NCI-H1694 treated with DMSO at 0.1 percent for 48 hours (cell line): Measurements from ENCODE around the gene TMPRSS7.

Experiments
- DNase-seq: peaks from one replicate; lab custom pipeline; 2025; lab: John Stamatoyannopoulos, UW

TMPRSS7 gene

DNA sequence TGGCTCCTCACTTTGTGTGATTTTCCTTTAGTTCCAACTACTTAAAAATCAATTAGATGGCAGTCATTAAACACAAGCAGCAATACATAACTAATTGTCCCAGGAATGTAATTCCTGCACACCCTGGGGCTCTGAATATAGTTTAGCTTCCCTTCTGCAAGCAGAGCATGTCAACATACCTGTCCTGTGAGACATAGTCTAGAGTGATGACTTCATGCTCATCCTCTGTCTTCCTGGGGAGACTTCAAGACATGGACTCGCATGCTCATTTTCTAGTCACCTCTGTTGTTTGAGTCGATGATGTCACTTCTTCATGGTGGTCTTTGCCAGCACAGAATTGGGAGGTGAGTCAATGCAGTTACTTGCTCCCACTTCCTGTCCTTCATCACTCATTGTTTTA is 67.4 kb downstream of the TMPRSS7 start:
- DNase-seq = no peak

DNA sequence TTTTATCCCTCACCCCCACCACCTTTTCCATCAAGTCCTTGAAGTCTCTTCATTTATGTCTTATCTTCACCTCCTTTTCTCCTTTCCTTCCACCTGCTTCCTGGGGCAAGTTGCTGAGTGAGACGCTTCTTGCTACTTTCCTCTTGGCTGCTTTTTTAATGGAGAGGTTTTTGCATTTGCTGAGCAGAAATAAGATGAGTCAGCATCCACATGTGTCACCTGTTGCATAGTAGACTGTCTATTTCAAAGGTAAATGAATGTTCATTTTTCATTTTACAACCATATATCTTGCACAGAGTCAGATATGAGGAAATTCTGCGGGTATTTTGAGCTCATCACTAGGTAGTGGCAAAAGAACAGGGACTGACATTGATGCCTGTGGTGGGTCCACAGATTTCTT is 70.2 kb downstream of the TMPRSS7 start:
- no peak for DNase-seq

DNA sequence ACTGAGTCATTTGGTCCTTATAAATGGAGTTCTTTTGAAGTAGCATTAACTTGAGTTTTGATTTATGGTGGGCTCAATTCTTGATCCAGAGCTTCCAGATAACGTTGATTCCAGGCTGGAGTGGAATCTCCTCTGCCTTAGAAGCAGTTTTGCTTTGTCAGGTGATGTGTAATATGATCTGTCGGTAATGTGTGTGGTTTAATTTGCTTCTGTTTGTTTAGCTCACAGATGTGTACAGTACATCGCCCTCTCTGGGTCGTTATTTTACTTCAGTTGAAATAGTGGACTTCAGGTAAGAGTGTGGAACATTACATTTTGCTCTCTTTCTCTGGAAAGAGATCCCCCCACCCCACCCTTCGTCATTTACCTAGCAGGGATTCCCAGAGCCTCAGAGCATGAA is 74.8 kb downstream of the TMPRSS7 start:
- DNase-seq = no peak

DNA sequence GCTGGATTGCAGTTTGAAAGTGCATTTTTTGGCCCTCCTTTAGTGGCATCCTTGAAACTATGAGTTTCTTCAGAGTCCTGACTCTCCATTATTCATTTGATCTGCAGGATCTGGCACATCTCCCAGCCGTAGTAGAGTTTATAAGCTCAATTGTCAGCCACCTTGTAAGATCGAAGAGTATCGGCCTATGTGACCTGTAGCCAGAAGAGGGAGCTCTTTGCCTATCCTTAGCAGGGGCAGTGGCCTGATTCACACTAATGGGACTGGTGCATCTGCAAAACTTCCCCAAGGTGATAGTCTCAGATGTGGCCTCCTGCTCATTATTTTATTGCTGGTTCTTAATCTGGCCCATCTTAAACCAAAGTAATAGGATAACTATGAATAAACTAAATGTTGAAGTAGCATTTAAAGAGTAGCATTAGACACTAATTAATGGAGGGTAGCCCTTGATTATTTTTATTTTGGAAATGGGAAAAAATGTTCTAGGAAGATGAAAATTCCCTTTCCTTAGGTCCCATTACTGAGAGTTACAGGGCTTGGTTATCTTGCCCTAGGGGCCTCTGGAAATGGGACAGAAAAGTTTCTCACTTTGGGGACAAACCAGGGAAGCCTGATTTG is 77.4 kb downstream of the TMPRSS7 start:
- peak; percentile 40 for DNase-seq

DNA sequence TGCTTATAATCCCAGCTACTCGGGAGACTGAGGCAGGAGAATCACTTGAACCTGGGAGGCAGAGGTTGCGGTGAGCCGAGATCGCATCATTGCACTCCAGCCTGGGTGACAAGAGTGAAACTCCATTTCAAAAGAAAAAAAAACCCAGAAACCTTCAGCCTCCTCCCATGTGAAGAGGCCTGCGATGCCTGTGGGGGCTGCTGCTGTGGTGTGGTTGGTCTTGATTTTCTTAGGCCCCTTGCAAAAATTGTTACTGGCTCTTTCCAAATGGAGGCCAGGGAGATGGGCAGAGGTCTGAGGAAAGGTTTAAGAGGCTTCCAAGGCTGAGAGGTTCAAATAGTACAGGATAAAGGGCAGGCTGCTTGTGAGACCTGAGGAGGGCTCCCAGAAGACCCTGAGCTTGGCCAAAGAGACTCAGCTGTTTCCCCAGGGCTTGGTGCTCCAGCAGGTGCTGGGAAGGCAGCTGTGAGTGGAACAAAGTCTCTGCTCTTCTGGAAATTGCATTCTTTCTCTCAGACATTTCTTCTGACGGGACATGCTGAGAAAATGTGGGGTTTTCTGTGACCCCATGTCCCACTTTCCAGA is 80.1 kb downstream of the TMPRSS7 start:
- no peak for DNase-seq

DNA sequence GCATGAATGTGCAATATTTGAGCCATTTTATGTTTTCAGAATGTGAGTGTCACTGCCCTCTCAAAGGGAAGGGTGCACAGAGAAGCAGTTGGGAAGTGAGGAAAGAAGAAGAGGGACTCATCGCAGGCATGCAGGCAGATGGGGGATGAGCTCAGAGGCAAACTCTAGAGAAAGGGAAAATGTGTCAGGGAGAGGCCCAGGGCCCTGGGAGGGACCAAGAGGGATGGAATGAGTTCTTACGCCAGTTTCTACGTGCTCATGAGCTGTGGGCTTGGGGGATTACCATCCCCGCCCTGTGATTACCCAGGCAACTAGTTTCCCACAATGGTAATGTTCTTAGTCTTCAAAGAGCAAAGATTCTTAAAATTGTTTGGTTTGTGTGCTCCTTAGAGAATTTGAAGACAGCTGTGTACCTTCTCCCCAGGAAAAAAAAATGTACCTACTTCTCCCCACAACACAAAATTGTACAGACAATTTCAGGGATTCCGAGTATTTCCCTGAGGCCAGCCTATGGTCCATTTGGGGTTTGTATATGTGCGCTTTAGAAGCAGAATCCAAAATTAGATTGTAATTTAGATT is 80.7 kb downstream of the TMPRSS7 start:
- DNase-seq = no peak

DNA sequence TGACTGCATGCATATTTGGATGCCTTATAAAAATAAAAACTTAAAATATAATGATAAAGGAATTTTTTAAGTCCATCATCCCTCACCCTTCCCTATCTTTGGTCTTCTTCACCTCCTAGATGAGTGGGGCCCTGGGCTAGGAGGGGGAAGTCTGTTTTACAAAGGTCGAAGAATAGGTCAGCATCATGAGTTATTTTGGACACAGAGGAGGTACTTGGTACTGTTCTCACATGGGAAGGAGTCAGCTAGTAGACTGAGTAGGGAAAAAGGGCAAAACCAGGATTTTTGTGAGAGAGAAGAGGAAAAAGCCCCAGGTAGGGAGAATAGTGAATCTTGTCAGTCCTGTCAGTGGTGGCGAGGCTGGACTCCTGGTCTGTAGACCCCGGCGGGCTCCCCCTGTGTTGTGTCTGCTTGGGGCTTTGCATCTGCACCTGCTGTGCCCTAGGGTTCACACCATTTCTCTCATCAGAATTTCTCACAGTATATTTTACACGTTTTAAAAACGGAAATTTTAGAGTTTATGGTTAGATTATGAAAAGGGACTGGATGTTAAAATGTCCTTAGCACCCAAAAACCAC is 81.4 kb downstream of the TMPRSS7 start:
- no peak for DNase-seq

DNA sequence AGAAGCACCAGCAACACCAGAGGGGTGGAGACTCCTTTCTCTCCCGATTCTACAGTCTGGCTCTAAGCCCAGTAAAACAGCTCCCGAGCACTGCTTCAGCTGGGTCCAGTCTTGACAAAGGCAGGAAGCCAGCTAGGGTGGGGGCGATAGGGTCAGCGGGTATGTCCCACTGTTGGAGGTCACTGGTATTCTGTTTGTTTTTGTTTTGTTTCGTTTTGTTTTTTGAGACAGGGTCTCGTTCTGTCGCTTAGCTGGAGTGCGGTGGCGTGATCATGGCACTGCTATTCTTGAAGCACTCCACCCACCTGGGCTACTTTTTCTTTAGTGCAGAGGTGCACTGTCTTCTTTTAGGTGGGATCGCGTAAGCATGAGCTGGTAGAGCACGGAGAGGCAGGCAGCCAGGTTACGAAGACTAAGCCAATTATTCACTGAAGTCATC is 82.2 kb downstream of the TMPRSS7 start:
- no peak for DNase-seq

DNA sequence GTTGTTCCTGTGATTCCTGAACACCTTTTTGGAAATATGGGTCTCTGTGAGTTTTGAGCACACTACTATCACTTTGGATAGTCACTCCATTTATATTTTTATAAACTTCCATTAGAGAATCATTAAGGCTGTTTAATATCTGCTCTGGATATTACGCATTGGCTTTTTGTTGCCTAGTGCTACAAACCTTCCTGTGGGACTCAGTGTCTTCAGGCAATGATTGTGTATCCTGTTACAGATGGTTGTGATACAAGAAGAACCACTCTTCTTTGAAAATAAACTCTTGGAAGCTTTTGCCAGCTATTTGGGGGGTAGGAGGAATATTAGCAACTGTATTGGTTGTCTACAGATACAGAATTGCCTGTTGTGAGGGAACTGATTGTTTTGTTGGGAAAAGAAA is 82.9 kb downstream of the TMPRSS7 start:
- DNase-seq = no peak

DNA sequence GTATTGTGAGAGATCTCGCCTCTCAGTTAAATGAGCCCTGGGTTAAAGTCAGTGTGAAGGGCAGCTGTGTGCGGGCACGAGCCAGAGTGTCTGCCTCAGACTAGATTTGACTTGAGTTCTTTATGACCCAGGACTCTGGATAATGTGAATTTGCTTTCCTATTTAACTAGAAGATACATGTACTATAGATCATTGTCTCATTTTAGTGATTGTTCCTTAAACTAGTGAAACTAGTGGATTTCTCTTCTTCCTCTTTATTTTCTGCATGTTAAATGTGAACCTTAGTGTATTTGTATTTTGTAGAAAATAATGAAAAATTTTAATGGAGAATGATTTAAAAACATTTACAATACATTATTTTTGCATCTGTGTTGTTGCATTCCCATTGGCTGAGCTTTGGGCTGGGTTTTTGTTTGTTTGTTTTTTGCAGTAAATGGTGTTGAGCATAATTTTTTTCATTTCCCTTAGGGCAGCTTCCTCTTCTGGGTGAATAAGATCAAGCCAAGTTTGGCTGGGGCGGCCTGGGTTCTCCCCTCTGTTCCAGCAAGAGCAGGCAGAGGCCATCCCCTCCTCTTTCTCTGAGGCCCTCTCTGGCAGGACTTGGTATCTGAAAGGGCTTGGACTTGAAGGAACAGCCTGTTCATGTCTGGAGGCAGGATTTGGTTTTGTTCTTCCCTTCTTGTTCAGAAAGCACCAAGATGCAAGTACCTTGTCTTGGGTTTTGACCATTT is 83.5 kb downstream of the TMPRSS7 start:
- DNase-seq = no peak

DNA sequence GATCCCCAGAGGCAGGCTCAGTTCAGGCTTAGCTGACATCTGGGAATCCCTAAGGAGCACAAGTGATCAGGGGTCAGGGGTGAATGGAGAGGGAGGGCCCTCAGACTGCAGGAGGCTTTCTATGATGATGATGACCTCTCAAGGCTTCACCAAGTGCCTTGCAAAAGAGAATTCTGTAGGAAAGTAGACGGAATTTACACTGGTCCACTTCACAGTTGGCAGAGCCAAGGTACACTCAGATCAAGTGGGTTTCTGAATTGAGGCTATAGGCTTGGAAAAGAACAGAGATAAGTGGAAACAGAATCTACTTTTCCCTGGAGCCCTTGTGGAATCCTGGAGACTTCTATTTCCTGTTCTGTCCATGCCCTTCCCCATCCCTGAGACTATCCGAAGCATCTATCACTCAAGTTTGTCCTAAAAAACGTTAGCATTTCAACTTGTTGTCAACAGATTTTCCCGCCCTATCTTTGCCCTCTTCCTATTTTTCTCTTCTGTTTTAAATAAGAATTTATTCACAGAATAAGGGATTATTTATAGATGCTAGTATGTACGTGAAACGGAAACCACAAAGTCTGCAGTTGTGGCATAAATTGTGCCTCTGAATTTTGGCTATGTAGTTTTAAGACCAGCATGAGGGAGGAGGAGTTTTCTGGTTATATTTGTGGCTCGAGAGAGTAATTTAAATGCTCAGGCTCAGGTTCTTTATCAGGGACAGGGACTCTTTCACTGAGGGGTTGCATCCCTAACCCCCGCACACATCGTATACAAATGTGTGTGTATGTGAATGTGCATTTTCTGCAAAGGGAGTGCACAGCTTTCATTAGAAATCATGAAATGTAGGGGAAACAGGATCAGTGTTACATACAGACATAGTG is 85.7 kb downstream of the TMPRSS7 start:
- no peak for DNase-seq

DNA sequence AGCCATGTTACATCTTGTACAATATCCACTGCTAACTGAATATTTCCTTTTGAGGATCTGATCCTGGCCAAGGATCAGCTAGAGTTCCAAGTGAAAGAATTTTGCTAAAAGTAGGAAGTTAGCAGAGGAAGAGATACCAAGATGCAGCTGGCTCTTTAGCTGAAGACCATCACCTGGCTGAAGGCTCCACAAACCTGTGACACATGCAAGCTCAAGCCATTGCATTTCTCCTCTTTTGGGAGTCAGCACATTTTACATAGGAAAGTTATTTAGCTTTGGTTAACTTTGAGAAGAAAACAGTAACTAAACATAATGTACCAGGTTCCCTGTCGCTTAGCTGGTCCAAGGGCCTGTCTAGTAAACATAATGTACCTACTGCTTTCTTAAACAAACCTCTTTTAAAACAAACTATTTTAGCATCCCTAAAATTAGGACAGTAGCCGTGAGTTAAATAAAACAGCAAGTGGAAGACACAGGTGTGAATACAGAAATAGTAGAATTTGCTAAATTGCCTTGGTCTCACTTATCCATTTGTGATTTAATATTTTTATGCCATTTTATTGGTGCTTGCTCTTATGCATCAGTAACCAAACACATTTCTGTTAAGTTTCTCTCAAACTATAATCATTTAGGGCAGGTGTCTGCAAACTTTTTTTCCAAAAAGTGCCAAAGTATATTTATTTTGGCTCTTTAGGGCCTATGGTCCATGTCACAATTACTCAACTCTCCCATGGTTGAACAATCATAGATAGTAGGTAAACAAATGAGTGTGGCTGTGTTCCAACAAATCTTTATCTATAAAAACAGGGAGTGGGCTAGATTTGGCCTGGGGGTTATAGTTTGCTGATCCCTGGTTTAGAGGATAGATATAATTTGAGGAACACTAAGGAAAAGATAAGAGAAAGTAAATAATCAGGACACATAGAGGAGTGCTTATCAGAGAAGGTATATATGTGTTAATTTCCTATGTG is 87.3 kb downstream of the TMPRSS7 start:
- no peak for DNase-seq

DNA sequence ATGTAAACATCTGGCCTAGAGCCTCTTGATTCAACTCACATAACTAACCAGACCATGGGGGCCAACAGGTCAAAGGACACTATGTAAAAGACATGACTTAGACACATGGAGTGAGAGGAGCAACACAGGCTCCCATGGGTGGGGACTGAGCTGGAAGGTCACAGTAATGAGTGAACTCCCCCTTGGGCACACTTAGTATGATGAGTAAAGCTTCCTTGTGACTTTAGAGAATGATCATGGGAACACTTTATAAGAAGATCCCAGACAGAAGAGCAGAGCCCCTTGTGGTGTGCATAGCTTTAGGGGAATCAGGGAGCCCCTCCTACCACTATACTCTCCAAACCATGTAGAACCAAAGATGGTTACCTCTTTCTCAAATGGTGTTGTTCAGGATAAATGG is 88.3 kb downstream of the TMPRSS7 start:
- no peak for DNase-seq

DNA sequence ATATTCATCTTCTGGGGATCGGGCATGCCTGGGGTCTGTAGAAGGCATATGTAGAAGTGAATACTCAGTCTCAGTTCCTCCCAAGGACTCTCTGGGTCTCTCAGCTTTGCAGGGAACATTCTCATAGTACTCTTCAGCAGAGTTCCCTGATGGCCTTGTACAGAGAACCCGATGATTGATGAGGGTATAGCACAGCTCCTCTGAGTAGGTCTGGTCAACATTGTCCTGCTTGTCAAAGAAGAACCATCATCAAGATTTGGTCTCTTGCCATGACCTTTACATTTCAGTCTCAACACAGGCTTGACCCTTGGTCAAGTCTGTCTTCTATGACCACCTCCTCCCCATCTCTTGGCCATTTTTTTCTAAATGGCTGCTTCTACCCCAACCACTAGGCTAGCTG is 89.0 kb downstream of the TMPRSS7 start:
- DNase-seq = no peak

DNA sequence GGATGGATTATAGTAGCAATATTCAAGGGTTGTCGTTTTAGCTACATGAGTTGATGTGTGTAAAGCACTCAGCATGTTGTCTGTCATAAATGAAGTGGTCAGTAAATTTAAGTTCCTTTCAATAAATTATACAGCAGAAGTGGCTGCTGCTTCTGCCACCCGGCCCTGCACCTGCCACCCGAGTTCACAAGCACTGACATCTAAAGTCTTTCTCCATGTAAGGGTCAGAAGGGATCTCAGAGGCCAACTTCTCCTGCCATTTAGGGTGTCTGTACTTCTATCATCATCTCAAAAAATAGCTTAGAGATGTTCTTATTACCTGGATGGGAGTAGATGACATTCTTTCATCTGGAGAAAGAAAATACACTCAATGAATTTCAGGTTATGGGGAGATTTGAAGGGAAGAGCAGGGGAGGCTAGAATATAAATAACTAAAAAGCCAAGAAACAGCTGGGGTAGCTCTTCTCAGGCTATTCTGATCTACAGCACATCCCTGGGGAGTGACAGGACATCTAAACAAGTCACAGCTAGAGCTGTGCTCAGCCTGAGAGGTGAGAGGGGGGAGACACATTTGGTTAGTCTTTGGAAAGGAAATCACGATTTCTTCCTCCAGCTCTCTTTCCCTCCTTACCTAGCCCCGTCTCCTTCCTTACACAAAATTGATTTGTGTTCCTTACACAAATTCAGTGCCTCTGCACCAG is 90.5 kb downstream of the TMPRSS7 start:
- DNase-seq = no peak

DNA sequence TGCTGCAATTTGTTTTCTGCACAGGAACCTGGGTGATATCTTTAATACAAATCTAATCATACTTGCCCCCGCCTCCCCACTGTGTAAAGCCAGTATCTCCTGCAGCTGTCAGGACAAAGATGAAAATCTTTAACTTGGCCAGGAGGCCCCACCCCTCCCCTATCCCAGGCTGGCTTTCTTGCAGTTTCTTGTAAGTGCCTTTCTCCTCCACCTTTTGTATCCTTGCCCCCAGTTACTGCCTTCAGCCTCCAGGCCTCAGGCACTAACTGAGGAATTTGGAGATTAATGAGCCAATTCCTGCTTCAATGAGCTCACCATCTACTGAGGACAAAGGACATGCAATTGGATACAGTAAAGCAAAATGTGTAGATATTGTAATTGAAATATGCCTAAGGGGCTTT is 92.0 kb downstream of the TMPRSS7 start:
- DNase-seq = no peak

DNA sequence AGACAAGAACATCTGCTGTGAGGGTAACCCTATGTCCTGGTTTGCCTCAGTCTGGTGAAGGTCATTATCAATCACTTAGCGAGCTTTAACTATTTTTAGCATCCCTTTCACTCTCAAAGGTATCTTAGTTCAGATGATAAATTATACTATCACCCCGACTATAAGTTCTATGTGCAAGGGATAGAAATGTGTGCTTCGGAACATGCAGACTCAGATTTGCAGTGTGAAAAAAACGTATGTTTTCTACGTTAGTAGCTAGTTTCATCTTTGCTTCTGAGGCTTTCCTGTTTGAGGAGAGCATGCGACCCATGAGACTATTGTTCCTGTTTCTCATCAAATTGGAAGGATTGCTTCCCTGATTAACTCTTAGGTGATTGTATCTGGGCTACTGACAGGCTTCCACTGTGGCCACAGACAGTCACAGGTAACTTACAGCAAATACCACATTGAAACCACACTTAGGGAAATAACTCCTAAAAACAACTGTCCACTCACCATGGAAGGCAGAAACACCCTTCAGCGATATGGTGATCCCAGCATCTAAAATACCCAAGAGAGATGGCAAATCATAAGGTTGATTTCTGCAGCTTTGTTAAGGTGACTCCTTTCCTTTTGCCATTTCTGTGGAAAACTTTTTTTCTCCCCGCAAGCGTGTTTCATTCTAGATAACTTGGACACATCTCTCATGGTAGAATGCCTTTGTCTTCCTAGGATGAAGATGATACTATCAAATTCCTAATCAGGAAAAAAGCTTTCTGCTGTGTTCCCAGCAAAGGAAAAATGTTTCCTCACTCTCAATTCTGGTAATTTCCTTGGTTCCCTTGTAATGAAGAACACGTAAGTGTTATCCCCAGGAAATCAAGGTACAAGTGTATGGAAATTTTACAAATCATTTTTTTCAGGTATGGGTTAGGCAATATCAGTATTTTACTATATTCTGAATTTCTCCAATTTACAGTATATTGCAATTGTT is 93.3 kb downstream of the TMPRSS7 start:
- DNase-seq = no peak

DNA sequence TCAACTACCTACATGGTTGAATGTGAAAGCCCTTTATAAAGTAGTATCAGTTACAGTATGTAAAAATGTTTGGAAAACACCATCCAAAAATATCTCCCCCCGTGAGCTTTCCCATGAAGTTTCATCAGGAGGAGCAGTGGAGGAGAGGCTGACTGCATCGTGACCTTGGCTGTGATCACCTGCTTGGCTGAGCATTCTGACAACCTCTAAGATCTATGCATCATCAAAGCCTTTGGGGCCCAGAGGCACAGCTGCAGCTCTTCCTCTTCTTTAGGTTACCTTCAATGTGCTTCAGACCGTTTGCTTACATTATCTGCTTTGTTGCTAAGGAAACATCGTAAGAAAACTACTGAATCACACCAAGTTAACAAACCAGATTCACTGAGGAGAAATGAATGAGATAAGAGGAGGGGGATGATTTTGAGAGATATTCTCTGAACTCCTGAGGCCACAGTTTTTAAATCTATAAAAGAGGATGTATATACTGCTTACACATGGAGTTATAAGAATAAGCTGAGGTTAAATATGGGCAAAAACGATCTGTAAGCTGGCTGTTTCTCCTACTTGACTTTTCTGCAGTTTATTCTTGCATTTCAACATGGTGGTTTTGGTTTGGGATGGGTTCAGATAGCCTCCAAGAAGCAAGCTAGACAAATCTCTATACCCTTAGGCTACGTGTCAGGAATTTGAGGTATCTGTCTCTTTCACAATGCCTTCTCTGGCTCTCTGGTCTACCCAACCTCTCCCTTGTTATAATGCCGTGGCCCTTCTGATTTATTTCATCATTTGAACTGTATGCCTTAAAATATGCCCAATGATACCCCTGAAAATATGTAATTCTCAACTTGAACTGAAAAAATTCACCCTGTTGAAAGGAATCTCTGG is 94.5 kb downstream of the TMPRSS7 start:
- DNase-seq = no peak
